ENCODE results near the gene TCERG1L.

Gene TCERG1L

GRCh38 chr10:131226446-131227162 is 84.9 kb downstream of the TCERG1L start:
- no peak for DNase-seq (ENCODE audit: low read depth in 3 of 3)

- no peak for DNase-seq (ENCODE audit: low read depth in 3 of 3)
Measured at GRCh38 chr10:131224106-131224505, 87.4 kb downstream of the TCERG1L start.

GRCh38 chr10:131223422-131223821 is 88.1 kb downstream of the TCERG1L start:
- no peak for DNase-seq (ENCODE audit: low read depth in 3 of 3)

GRCh38 chr10:131222986-131223385 is 88.5 kb downstream of the TCERG1L start:
- DNase-seq (ENCODE audit: low read depth in 3 of 3) = no peak

- no peak for DNase-seq (ENCODE audit: low read depth in 3 of 3)
Measured at GRCh38 chr10:131221632-131222277, 89.8 kb downstream of the TCERG1L start.

- no peak for DNase-seq (ENCODE audit: low read depth in 3 of 3)
Measured at GRCh38 chr10:131220601-131221171, 90.8 kb downstream of the TCERG1L start.

GRCh38 chr10:131219955-131220489 is 91.5 kb downstream of the TCERG1L start:
- no peak for DNase-seq (ENCODE audit: low read depth in 3 of 3)

GRCh38 chr10:131219584-131219886 is 92.0 kb downstream of the TCERG1L start:
- no peak for DNase-seq (ENCODE audit: low read depth in 3 of 3)

GRCh38 chr10:131218811-131219583 is 92.5 kb downstream of the TCERG1L start:
- DNase-seq (ENCODE audit: low read depth in 3 of 3) = no peak

- no peak for DNase-seq (ENCODE audit: low read depth in 3 of 3)
Measured at GRCh38 chr10:131216681-131217230, 94.8 kb downstream of the TCERG1L start.

- no peak for DNase-seq (ENCODE audit: low read depth in 3 of 3)
Measured at GRCh38 chr10:131215776-131216175, 95.7 kb downstream of the TCERG1L start.

- no peak for DNase-seq (ENCODE audit: low read depth in 3 of 3)
Measured at GRCh38 chr10:131214521-131215244, 96.8 kb downstream of the TCERG1L start.

GRCh38 chr10:131213741-131214505 is 97.6 kb downstream of the TCERG1L start:
- no peak for DNase-seq (ENCODE audit: low read depth in 3 of 3)

GRCh38 chr10:131212763-131213325 is 98.7 kb downstream of the TCERG1L start:
- DNase-seq (ENCODE audit: low read depth in 3 of 3) = no peak

GRCh38 chr10:131211965-131212619 is 99.4 kb downstream of the TCERG1L start:
- no peak for DNase-seq (ENCODE audit: low read depth in 3 of 3)

- no peak for DNase-seq (ENCODE audit: low read depth in 3 of 3)
Measured at GRCh38 chr10:131211559-131211958, 100.0 kb downstream of the TCERG1L start.

- DNase-seq (ENCODE audit: low read depth in 3 of 3) = no peak
Measured at GRCh38 chr10:131211146-131211545, 100.4 kb downstream of the TCERG1L start.

- no peak for DNase-seq (ENCODE audit: low read depth in 3 of 3)
Measured at GRCh38 chr10:131210181-131210580, 101.3 kb downstream of the TCERG1L start.

Measured in stimulated activated CD4-positive, alpha-beta T cell treated with anti-CD3 and anti-CD28 coated beads, TNF-alpha, amount 100 ng/mL, for 24 hours (primary cell).